ENCODE data around the gene MED12L. TPM values are rescaled to one million over a fixed set of nuclear protein-coding genes. Genes with fewer than 3 reads are reported as not detected.

The MED12L gene
- total and polyA plus RNA-seq, 9 of the 15 experiments (the other 6 are each of a cell fraction or from before 2014, with no cell fraction given), result not detected

DNA sequence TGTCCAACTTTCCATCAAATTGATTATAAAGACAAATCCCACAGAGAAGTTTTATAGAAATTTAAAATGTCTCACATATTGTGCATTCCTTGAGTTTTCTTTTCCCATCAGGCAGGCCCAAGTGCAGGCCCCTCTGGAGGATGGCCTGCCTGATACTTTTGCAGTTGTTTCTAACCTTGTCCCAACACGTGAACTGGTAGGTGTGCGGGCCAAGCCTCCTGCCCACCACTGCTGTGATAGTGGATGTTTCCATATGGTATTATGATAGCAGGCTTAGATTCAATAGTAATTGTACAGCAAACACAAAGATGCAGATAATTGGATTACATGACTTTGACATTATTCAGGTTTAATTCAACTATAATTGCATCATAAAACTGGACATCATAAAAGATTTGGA is 297.6 kb downstream of the MED12L start:
- intact Hi-C loops (cut with micrococcal nuclease), result no loop called here
- TF ChIP-seq ZNF311 (CRISPR knock-in tag; IDR thresholded peaks at IDR 0.05), result no peak
- no TSS peak for BruUV-seq (replicated peaks)
- no peaks in the 10 kb centered on the region for H3K9me3 ChIP-seq (replicated peaks; ENCODE audit: control insufficient read depth, insufficient read depth, low read depth, low read length)
- FAIRE-seq (no peak), ATAC-seq (no peak), DNase-seq (ENCODE audit: extremely low read depth in 1 of 4, low spot score in 3 of 4) (no peak)
- H3K36me3 ChIP-seq (ENCODE audit: control insufficient read depth, insufficient read depth, low read length), result no peaks in the 10 kb centered on the region
- no peak overlapping the region for H2AFZ ChIP-seq (ENCODE audit: low read depth, low read length)
- no peak overlapping the region for H3K4me2 ChIP-seq (ENCODE audit: insufficient read depth, low read length)
- POLR2A ChIA-PET, result no interaction called here
- in situ Hi-C loops (cut with MboI), result no loop called here
- WGBS (ENCODE audit: insufficient coverage, low coverage, missing lambda C conversion rate), result 0% methylated on average over 2 of the region's 2 CpGs
- H3K9ac ChIP-seq (ENCODE audit: insufficient read depth in 1 of 2, low read depth in 2 of 2, low read length in 2 of 2), result no peak overlapping the region
- peaks cover 3 to 5% of the 10 kb centered on the region in 2 experiments; a peak in 4 of 5 replicates for H3K27me3 ChIP-seq (ENCODE audit: control insufficient read depth in 2 of 2, insufficient read depth in 2 of 2, low read length in 2 of 2)
- H3K4me1 ChIP-seq (replicated peaks in 1 of 2; ENCODE audit: control insufficient read depth in 2 of 2, insufficient read depth in 2 of 2, low read length in 2 of 2), result no peaks in the 10 kb centered on the region
- H3K9me1 ChIP-seq (ENCODE audit: control insufficient read depth, insufficient read depth, low read length), result no peaks in the 10 kb centered on the region
- CTCF ChIA-PET (ENCODE audit: low intra/inter-chr PET ratio), result no interaction called here
- no peak overlapping the region for H3K27ac ChIP-seq (ENCODE audit: extremely low read depth, low read depth, low read length)
- no peaks in the 10 kb centered on the region for H3K79me2 ChIP-seq (ENCODE audit: control insufficient read depth, insufficient read depth, low read length)
- no peak overlapping the region for H3K4me3 ChIP-seq
- no peaks in the 10 kb centered on the region for H4K20me1 ChIP-seq (replicated peaks; ENCODE audit: control insufficient read depth, insufficient read depth, low read length)

DNA sequence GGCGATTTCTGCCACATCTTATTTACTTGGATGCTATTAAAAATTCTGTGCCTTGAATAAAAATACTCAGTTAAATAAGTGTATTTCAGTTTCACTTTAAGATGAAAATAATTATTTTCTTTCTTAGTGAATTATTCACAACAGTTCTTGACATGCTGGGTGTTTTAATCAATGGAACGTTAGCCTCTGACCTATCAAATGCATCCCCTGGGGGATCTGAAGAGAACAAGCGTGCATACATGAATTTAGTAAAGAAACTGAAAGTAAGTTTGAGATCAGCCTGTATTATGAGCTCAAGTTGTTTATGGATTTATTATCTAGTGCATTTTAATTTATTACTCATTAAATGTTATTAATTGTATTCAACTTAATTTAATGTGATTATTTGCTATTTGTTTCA is 298.5 kb downstream of the MED12L start:
- Histone ChIP-seq H3K4me2 (ENCODE audit: insufficient read depth, low read length) (no peak overlapping the region), H3K9ac (ENCODE audit: insufficient read depth in 1 of 2, low read depth in 2 of 2, low read length in 2 of 2) (no peak overlapping the region), H3K4me1 (replicated peaks in 1 of 2; ENCODE audit: control insufficient read depth in 2 of 2, insufficient read depth in 2 of 2, low read length in 2 of 2) (no peaks in the 10 kb centered on the region), H3K79me2 (ENCODE audit: control insufficient read depth, insufficient read depth, low read length) (no peaks in the 10 kb centered on the region), H4K20me1 (replicated peaks; ENCODE audit: control insufficient read depth, insufficient read depth, low read length) (no peaks in the 10 kb centered on the region), H2AFZ (ENCODE audit: low read depth, low read length) (no peak overlapping the region), H3K36me3 (ENCODE audit: control insufficient read depth, insufficient read depth, low read length) (no peaks in the 10 kb centered on the region), H3K4me3 (no peak overlapping the region), H3K27me3 (ENCODE audit: control insufficient read depth in 2 of 2, insufficient read depth in 2 of 2, low read length in 2 of 2) (peaks cover 3 to 5% of the 10 kb centered on the region in 2 experiments; a peak in 4 of 5 replicates), H3K9me1 (ENCODE audit: control insufficient read depth, insufficient read depth, low read length) (no peaks in the 10 kb centered on the region), H3K9me3 (replicated peaks; ENCODE audit: control insufficient read depth, insufficient read depth, low read depth, low read length) (no peaks in the 10 kb centered on the region), H3K27ac (ENCODE audit: extremely low read depth, low read depth, low read length) (no peak overlapping the region)
- ChIA-PET CTCF (ENCODE audit: low intra/inter-chr PET ratio) (no interaction called here), POLR2A (no interaction called here)
- in situ Hi-C loops (cut with MboI), result no loop called here
- 1% methylated on average over 3 of the region's 3 CpGs for WGBS (ENCODE audit: insufficient coverage, low coverage, missing lambda C conversion rate)
- DNase-seq (ENCODE audit: extremely low read depth in 1 of 4, low spot score in 3 of 4) (no peak), FAIRE-seq (no peak), ATAC-seq (no peak)
- TF ChIP-seq MTF1 (CRISPR knock-in tag; IDR thresholded peaks at IDR 0.05; ENCODE audit: borderline replicate concordance) (no peak), SMARCC2 (IDR thresholded peaks at IDR 0.05; ENCODE audit: low read depth) (no peak), RBM22 (IDR thresholded peaks at IDR 0.05; ENCODE audit: low read depth, low read length, poor library complexity, severe bottlenecking) (no peak), ZNF134 (CRISPR knock-in tag; conservative IDR thresholded peaks at IDR 0.05) (no peak), RFX5 (IDR thresholded peaks at IDR 0.05; ENCODE audit: low read depth, low read length) (no peak), ZNF707 (CRISPR knock-in tag; conservative IDR thresholded peaks at IDR 0.05) (no peak), ZNF384 (IDR thresholded peaks at IDR 0.05; ENCODE audit: low read depth, low read length) (no peak)
- TF ChIP-seq, protein P1, sequence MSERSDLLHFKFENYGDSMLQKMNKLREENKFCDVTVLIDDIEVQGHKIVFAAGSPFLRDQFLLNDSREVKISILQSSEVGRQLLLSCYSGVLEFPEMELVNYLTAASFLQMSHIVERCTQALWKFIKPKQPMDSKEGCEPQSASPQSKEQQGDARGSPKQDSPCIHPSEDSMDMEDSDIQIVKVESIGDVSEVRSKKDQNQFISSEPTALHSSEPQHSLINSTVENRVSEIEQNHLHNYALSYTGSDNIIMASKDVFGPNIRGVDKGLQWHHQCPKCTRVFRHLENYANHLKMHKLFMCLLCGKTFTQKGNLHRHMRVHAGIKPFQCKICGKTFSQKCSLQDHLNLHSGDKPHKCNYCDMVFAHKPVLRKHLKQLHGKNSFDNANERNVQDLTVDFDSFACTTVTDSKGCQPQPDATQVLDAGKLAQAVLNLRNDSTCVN (CRISPR knock-in tag; IDR thresholded peaks at IDR 0.05), result no peak
- TF ChIP-seq, protein P2, sequence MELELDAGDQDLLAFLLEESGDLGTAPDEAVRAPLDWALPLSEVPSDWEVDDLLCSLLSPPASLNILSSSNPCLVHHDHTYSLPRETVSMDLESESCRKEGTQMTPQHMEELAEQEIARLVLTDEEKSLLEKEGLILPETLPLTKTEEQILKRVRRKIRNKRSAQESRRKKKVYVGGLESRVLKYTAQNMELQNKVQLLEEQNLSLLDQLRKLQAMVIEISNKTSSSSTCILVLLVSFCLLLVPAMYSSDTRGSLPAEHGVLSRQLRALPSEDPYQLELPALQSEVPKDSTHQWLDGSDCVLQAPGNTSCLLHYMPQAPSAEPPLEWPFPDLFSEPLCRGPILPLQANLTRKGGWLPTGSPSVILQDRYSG (tag; conservative IDR thresholded peaks at IDR 0.05; ENCODE audit: low read depth), result no peak
- intact Hi-C loops (cut with micrococcal nuclease), result no loop called here
- no TSS peak for BruUV-seq (replicated peaks)

All from K562 (cell line).